NOMO-1 treated with dmso at 0.1 percent for 144 hours (cell line): Measurements from ENCODE around the gene ZDHHC18.
"Not testable (repeated sequence)": the region's sequence is repeated elsewhere in the genome, so short reads cannot be mapped to it uniquely, and the experiment has no call there.

Source experiments
- DNase-seq: peaks from one replicate; lab custom pipeline; 2025; ENCODE audit not compliant: unreplicated experiment; lab: John Stamatoyannopoulos, UW

The ZDHHC18 gene

GRCh38 chr1:26832249-26832960, 5.9 kb downstream of the ZDHHC18 start:
- no peak for DNase-seq

- DNase-seq, result no peak
These were observed 7.2 kb downstream of the ZDHHC18 start for GRCh38 chr1:26833432-26834405.

- not testable (repeated sequence) for DNase-seq
These were observed 11.2 kb downstream of the ZDHHC18 start for GRCh38 chr1:26837665-26838064.

- no peak for DNase-seq
These were observed 12.2 kb downstream of the ZDHHC18 start for GRCh38 chr1:26838474-26839338.

- DNase-seq, result no peak
These were observed 12.8 kb downstream of the ZDHHC18 start for GRCh38 chr1:26839339-26839722.

- DNase-seq, result no peak
These were observed 13.3 kb downstream of the ZDHHC18 start for GRCh38 chr1:26839779-26840178.

- no peak for DNase-seq
These were observed 18.1 kb downstream of the ZDHHC18 start for GRCh38 chr1:26844424-26845196.

GRCh38 chr1:26847826-26848225, 21.3 kb downstream of the ZDHHC18 start:
- not testable (repeated sequence) for DNase-seq

GRCh38 chr1:26848499-26848898, 22.0 kb downstream of the ZDHHC18 start:
- no peak for DNase-seq

GRCh38 chr1:26848941-26849774, 22.7 kb downstream of the ZDHHC18 start:
- DNase-seq, result no peak

- no peak for DNase-seq
These were observed 24.7 kb downstream of the ZDHHC18 start for GRCh38 chr1:26851106-26851684.

GRCh38 chr1:26852701-26853100, 26.2 kb downstream of the ZDHHC18 start:
- DNase-seq, result no peak

GRCh38 chr1:26853156-26853555, 26.7 kb downstream of the ZDHHC18 start:
- peak; percentile 7 for DNase-seq

GRCh38 chr1:26853600-26853999, 27.1 kb downstream of the ZDHHC18 start:
- no peak for DNase-seq

- DNase-seq, result no peak
These were observed 28.4 kb downstream of the ZDHHC18 start for GRCh38 chr1:26854906-26855305.

GRCh38 chr1:26855636-26856035, 29.1 kb downstream of the ZDHHC18 start:
- DNase-seq, result no peak

GRCh38 chr1:26856181-26856580, 29.7 kb downstream of the ZDHHC18 start:
- DNase-seq, result no peak

- DNase-seq, result no peak
These were observed 30.3 kb downstream of the ZDHHC18 start for GRCh38 chr1:26856604-26857469.
